ENCODE measurements around the gene PTGES. TPM values are rescaled to one million over a fixed set of nuclear protein-coding genes. Genes with fewer than 3 reads are reported as not detected.

PTGES gene
- total and polyA plus RNA-seq, 9 of the 15 experiments (the other 6 are each of a cell fraction or from before 2014, with no cell fraction given) = 0.13 TPM; not detected in 8

GRCh38 chr9:129737479-129738274, 15.2 kb downstream of the PTGES start (continued):
- TF ChIP-seq ZNF512 (tag; IDR thresholded peaks at IDR 0.05) = no peak
- TF ChIP-seq, protein P1, sequence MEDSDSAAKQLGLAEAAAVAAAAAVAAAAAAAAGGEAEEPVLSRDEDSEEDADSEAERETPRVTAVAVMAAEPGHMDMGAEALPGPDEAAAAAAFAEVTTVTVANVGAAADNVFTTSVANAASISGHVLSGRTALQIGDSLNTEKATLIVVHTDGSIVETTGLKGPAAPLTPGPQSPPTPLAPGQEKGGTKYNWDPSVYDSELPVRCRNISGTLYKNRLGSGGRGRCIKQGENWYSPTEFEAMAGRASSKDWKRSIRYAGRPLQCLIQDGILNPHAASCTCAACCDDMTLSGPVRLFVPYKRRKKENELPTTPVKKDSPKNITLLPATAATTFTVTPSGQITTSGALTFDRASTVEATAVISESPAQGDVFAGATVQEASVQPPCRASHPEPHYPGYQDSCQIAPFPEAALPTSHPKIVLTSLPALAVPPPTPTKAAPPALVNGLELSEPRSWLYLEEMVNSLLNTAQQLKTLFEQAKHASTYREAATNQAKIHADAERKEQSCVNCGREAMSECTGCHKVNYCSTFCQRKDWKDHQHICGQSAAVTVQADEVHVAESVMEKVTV (CRISPR knock-in tag; IDR thresholded peaks at IDR 0.05) = peak; percentile 99
- no peak for TF ChIP-seq PATZ1 (CRISPR knock-in tag; IDR thresholded peaks at IDR 0.05; ENCODE audit: borderline replicate concordance)
- peak; percentile 90 for TF ChIP-seq PHF20 (IDR thresholded peaks at IDR 0.05; ENCODE audit: partially characterized antibody)
- no peak for TF ChIP-seq HNRNPUL1 (IDR thresholded peaks at IDR 0.05; ENCODE audit: low read length)
- TF ChIP-seq DPF2 (IDR thresholded peaks at IDR 0.05) = peak; percentile 85
- TF ChIP-seq ATF4 (CRISPR knock-in tag; IDR thresholded peaks at IDR 0.05) = peak; percentile 64
- peak; percentile 87 for TF ChIP-seq GABPB1 (CRISPR knock-in tag; IDR thresholded peaks at IDR 0.05)
- TF ChIP-seq XRCC5 (IDR thresholded peaks at IDR 0.05; ENCODE audit: low read depth, low read length) = peak; percentile 86
- TF ChIP-seq, protein P2, sequence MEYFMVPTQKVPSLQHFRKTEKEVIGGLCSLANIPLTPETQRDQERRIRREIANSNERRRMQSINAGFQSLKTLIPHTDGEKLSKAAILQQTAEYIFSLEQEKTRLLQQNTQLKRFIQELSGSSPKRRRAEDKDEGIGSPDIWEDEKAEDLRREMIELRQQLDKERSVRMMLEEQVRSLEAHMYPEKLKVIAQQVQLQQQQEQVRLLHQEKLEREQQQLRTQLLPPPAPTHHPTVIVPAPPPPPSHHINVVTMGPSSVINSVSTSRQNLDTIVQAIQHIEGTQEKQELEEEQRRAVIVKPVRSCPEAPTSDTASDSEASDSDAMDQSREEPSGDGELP (CRISPR knock-in tag; IDR thresholded peaks at IDR 0.05; ENCODE audit: borderline replicate concordance) = peak; percentile 86
- TF ChIP-seq PRMT5 (CRISPR knock-in tag; IDR thresholded peaks at IDR 0.05) = no peak; the same call in 1 of the 2 replicates
- TF ChIP-seq BRD9 (IDR thresholded peaks at IDR 0.05; ENCODE audit: low read depth, partially characterized antibody) = peak; percentile 98
- TF ChIP-seq SFPQ (IDR thresholded peaks at IDR 0.05; ENCODE audit: low read depth, low read length) = no peak
- peak; percentile 65; the same call in 1 of the 2 replicates for TF ChIP-seq ZNF197 (CRISPR knock-in tag; IDR thresholded peaks at IDR 0.05; ENCODE audit: low read depth)
- TF ChIP-seq MYNN (IDR thresholded peaks at IDR 0.05) = peak; percentile 67
- no peak for TF ChIP-seq MYNN (CRISPR knock-in tag; IDR thresholded peaks at IDR 0.05)
- peak; percentile 61; the same call in 1 of the 2 replicates for TF ChIP-seq ZNF444 (CRISPR knock-in tag; IDR thresholded peaks at IDR 0.05)
- peak in 1 of 2 experiments; percentile 64; a peak in 1 of 4 replicates for TF ChIP-seq TRIM24 (IDR thresholded peaks at IDR 0.05)
- no peak for TF ChIP-seq KLF10 (CRISPR knock-in tag; IDR thresholded peaks at IDR 0.05)
